Esophagus muscularis mucosa (tissue), 2 donors: ENCODE results near the gene HERC3.

Source experiments
- POLR2A ChIP-seq: fragments of 450-650 bp; IDR thresholded peaks from one replicate; pipeline ENCODE4 v1.6.1; 2017; ENCODE audit warnings: antibody characterized with exemption, moderate library complexity, mild to moderate bottlenecking, low read depth
- POLR2AphosphoS5 ChIP-seq, 2 donors: sonication (generic); formaldehyde crosslinking; IDR thresholded peaks; one replicate each; pipeline ENCODE4 v1.6.1; 2017; ENCODE audit warnings: antibody characterized with exemption in 2 of 2

GRCh38 chr4:88591787-88592599, at the start of gene HERC3:
- peak; percentile 80 to 83 for TF ChIP-seq POLR2AphosphoS5 (IDR thresholded peaks at IDR 0.05)
- TF ChIP-seq POLR2A = peak; percentile 6
